Measurements from ENCODE around the gene SEMA3F. TPM values are rescaled to one million over a fixed set of nuclear protein-coding genes. Genes with fewer than 3 reads are reported as not detected.

SEMA3F gene
- total RNA-seq, 1 donor from 2014 or later, result 48.0 TPM

DNA sequence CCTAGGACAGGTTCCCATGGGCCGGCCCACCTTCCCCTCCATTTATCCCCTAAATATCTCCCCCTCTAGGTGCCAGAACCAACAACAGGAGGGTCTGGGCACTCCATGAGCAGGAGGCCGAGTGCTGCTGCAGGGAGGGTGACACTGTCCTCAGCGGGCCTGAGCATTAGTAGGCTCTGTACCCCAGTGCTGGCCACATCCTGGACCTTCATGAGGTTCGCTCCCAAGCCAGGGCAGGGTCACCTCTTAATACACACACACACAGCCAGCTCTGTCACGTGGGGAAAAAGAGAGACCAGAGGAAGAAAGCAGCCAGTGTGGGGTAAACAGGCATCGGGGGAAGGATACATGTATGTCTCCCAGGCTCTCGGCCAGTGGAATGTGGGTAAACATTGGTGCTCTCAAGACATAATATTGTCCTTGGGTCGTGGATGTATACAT is 27.9 kb upstream of the SEMA3F start:
- TF ChIP-seq, protein P1, sequence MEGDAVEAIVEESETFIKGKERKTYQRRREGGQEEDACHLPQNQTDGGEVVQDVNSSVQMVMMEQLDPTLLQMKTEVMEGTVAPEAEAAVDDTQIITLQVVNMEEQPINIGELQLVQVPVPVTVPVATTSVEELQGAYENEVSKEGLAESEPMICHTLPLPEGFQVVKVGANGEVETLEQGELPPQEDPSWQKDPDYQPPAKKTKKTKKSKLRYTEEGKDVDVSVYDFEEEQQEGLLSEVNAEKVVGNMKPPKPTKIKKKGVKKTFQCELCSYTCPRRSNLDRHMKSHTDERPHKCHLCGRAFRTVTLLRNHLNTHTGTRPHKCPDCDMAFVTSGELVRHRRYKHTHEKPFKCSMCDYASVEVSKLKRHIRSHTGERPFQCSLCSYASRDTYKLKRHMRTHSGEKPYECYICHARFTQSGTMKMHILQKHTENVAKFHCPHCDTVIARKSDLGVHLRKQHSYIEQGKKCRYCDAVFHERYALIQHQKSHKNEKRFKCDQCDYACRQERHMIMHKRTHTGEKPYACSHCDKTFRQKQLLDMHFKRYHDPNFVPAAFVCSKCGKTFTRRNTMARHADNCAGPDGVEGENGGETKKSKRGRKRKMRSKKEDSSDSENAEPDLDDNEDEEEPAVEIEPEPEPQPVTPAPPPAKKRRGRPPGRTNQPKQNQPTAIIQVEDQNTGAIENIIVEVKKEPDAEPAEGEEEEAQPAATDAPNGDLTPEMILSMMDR (conservative IDR thresholded peaks at IDR 0.05), result no peak
- H3K27ac Mint-ChIP-seq, result peak overlapping the region; percentile 58
- H3K4me1 Mint-ChIP-seq (ENCODE audit: unreplicated experiment), result peaks cover 32% of the 10 kb centered on the region
- no peak for DNase-seq (ENCODE audit: extremely low spot score, unreplicated experiment)
- H3K27me3 Mint-ChIP-seq, result no peaks in the 10 kb centered on the region
- H3K4me3 Mint-ChIP-seq, result no peak overlapping the region
- no peaks in the 10 kb centered on the region for H3K9me3 Mint-ChIP-seq
- no peaks in the 10 kb centered on the region for H3K36me3 Mint-ChIP-seq

DNA sequence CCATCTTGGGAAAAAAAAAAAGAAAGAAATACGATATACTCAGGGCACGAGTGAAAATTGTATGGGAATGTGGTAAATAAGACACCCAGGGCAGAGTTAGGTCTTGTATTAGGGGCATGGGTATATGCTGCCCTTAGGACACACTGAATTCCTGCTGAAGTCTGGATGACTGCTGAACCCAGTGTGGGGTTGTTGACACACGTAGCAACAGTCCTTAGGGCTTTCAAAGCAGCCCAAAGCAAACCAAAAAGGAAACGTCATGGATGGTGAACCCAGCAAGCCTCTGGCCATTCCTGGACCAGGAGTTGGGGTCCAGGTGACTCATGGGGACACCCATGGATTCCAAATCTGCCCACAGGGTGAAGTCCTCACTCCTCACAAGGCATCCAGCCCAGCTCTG is 27.1 kb upstream of the SEMA3F start:
- no peak for DNase-seq (ENCODE audit: extremely low spot score, unreplicated experiment)

DNA sequence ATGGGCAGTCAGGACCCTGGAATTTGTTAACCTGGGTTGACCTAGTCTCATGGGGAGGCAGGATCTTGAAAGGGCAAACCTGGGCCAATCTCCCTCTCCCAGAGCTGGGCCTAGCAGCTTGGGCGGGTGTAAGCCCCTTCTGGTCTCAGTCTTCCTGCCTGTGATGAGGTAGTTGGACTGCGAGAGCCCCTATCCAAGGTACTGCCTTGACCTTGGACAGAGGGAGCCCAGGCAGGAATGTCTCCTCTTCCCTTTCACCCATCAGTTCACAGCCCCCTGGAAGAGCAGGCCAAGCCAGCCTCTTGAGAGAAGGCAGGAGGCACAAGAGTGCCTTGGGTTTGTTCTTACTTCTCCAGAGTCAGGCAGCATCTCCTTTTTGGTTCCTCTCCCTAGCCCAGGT is 24.7 kb upstream of the SEMA3F start:
- TF ChIP-seq, protein P1 (conservative IDR thresholded peaks at IDR 0.05), result no peak
- H3K4me1 Mint-ChIP-seq (ENCODE audit: unreplicated experiment), result peaks cover 8% of the 10 kb centered on the region
- no peaks in the 10 kb centered on the region for H3K9me3 Mint-ChIP-seq
- no peak for DNase-seq (ENCODE audit: extremely low spot score, unreplicated experiment)
- H3K27ac Mint-ChIP-seq, result no peak overlapping the region
- no peak overlapping the region for H3K4me3 Mint-ChIP-seq
- H3K36me3 Mint-ChIP-seq, result no peaks in the 10 kb centered on the region
- H3K27me3 Mint-ChIP-seq, result no peaks in the 10 kb centered on the region

More for the DNA sequence above, 27.1 kb upstream of the SEMA3F start:
- TF ChIP-seq, protein P1 (conservative IDR thresholded peaks at IDR 0.05), result no peak
- H3K4me3 Mint-ChIP-seq, result no peak overlapping the region
- H3K27ac Mint-ChIP-seq, result no peak overlapping the region
- no peaks in the 10 kb centered on the region for H3K27me3 Mint-ChIP-seq
- H3K36me3 Mint-ChIP-seq, result no peaks in the 10 kb centered on the region
- H3K9me3 Mint-ChIP-seq, result no peaks in the 10 kb centered on the region
- peaks cover 28% of the 10 kb centered on the region for H3K4me1 Mint-ChIP-seq (ENCODE audit: unreplicated experiment)

DNA sequence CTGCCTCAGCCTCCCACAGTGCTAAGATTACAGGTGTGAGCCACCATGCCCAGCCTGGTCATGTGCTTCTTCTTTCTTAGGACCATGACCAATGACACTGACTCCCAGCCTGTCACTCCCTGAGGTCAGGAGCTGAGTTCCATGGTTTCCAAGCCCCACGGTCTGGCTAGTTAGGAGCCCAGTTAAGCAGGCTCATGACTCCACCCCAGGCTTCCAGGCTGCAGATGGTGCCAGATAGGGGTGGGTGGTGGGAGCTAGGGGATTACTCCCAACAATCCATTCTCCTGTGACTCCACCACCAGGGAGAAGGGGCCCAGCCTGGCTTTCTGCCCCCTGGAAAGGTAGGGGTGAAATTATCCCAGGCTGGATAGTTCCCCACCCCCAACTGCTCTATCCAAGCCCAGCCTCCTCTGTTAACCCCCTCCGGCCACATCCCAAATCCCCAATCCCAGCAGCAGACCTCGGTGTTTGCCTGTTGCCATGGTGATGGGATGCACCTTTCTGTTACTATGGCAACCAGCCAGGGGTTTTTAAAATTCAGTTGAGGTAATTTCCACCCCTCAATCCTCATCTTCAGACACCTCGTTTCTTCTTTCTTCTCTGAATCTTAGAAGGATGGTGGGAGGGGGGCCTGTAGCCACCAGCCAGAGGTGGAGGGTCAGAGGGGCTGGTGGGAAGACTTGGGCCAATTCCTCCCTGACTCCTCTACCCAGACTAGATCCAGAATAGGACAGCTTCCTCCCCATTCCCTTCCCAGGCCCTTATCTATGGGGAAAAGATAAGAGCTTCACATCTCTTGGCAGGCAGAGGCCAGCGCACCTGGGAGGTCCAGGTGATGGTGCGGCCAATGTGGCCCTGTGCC is 22.5 kb upstream of the SEMA3F start:
- Mint-ChIP-seq H3K4me1 (ENCODE audit: unreplicated experiment) (peaks cover 13% of the 10 kb centered on the region), H3K4me3 (no peak overlapping the region), H3K27me3 (no peaks in the 10 kb centered on the region), H3K36me3 (no peaks in the 10 kb centered on the region), H3K27ac (no peak overlapping the region), H3K9me3 (no peaks in the 10 kb centered on the region)
- TF ChIP-seq, protein P1 (conservative IDR thresholded peaks at IDR 0.05), result no peak
- DNase-seq (ENCODE audit: extremely low spot score, unreplicated experiment), result no peak

DNA sequence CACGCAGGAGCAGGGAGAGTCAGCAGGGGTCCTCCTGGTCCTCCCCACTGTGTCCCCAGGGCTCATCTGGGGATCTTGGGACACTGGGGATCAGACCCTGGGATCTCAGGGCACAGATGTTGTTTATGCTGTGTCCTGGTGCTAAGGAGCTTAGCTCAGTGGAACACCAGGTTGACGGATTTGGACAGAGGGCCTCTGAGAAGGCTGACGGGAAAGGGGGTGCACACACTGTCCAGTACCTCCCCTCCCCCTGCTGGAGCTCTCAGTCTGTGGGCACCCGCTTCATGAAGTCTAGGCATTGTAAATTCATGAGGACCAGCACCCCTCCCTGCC is 21.9 kb upstream of the SEMA3F start:
- peaks cover 19% of the 10 kb centered on the region for H3K4me1 Mint-ChIP-seq (ENCODE audit: unreplicated experiment)
- TF ChIP-seq, protein P1 (conservative IDR thresholded peaks at IDR 0.05), result no peak
- no peaks in the 10 kb centered on the region for H3K27me3 Mint-ChIP-seq
- H3K9me3 Mint-ChIP-seq, result no peaks in the 10 kb centered on the region
- no peak overlapping the region for H3K27ac Mint-ChIP-seq
- DNase-seq (ENCODE audit: extremely low spot score, unreplicated experiment), result no peak
- no peak overlapping the region for H3K4me3 Mint-ChIP-seq
- no peaks in the 10 kb centered on the region for H3K36me3 Mint-ChIP-seq

All from type B pancreatic cell (in vitro differentiated cells).